Measurements from ENCODE around the gene SUPT5H.

DNA sequence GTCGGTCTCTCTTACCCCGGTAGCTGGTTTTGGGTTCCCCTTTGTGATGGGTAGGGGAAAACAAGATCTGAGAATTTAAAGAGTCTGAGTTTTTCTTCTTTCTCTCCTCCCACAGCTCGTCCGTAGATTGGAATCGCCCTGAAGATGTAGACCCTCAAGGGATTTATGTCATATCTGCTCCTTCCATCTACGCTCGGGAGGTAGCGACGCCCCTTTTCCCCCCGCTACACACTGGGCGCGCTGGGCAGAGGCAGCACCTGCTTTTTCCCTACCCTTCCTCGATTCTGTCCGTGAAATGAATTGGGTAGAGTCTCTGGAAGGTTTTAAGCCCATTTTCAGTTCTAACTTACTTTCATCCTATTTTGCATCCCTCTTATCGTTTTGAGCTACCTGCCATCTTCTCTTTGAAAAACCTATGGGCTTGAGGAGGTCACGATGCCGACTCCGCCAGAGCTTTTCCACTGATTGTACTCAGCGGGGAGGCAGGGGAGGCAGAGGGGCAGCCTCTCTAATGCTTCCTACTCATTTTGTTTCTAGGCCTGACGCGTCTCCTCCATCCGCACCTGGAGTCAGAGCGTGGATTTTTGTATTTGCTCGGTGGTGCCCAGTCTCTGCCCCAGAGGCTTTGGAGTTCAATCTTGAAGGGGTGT lies 62.5 kb downstream of the SUPT5H start:
- TF ChIP-seq, protein P1, sequence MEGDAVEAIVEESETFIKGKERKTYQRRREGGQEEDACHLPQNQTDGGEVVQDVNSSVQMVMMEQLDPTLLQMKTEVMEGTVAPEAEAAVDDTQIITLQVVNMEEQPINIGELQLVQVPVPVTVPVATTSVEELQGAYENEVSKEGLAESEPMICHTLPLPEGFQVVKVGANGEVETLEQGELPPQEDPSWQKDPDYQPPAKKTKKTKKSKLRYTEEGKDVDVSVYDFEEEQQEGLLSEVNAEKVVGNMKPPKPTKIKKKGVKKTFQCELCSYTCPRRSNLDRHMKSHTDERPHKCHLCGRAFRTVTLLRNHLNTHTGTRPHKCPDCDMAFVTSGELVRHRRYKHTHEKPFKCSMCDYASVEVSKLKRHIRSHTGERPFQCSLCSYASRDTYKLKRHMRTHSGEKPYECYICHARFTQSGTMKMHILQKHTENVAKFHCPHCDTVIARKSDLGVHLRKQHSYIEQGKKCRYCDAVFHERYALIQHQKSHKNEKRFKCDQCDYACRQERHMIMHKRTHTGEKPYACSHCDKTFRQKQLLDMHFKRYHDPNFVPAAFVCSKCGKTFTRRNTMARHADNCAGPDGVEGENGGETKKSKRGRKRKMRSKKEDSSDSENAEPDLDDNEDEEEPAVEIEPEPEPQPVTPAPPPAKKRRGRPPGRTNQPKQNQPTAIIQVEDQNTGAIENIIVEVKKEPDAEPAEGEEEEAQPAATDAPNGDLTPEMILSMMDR (IDR thresholded peaks at IDR 0.05; ENCODE audit: insufficient read depth, low read length, poor library complexity, severe bottlenecking), result no peak
- no peak for TF ChIP-seq EZH2phosphoT487 (conservative IDR thresholded peaks at IDR 0.05; ENCODE audit: low read length)
